ENCODE results near the gene CDH4.

The CDH4 gene

DNA sequence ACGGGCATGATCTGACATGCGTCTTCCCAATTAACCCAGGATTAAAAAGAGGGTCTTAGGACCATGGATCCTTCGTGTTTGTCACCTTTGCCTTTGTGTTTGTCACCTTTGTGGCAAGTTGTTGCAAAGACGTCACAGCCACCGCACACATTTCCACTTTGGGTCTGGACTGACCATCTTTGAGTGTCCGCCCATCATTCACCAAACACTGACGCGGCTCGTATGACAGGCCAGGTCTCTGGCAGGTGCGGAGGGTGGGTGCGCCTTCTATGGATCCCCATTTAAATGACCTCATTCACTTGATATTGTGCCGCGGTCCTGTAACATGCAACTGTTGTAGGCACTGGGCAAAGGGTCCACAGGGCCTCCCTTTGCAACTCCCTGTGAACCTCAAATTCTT, 409.5 kb downstream of the CDH4 start:
- no peak for DNase-seq

DNA sequence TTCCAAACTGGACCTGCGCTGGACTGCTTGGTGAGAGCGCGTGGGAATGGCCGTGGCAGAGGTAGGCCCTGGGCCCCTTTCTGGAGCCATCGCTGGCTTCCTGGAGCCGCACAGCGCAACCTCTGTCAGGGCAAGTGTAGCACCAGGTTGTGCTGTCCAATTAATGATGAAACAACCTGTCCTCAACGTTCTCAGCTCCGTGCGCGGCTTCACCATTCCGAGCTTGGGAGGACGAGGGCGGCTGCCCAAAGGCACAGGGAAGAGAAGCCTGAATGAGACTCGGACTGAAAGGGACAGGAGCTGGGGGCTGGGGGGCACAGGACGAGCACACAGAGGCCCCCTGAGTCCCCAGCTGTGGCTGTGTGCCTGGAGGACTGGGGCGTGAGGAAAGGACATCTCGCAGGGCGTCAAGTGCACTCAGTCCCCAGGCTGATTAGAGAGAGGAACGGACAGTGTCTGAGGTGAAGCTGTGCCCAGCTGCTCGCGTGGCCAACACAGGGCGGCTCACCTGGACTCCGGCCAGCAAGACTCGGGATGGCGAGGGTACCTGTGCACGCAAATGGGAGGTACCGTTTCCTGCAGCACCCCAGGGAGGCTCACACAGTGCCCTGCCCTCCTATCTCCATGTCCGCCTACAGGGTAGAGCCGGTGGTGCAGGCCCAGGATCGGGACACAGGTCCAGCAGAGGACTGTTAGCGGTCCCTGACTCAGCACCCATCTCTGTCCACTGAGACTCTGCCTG, 410.3 kb downstream of the CDH4 start:
- DNase-seq: no peak

- DNase-seq: no peak
Observed at GRCh38 chr20:61662968-61663331, 410.9 kb downstream of the CDH4 start.

DNA sequence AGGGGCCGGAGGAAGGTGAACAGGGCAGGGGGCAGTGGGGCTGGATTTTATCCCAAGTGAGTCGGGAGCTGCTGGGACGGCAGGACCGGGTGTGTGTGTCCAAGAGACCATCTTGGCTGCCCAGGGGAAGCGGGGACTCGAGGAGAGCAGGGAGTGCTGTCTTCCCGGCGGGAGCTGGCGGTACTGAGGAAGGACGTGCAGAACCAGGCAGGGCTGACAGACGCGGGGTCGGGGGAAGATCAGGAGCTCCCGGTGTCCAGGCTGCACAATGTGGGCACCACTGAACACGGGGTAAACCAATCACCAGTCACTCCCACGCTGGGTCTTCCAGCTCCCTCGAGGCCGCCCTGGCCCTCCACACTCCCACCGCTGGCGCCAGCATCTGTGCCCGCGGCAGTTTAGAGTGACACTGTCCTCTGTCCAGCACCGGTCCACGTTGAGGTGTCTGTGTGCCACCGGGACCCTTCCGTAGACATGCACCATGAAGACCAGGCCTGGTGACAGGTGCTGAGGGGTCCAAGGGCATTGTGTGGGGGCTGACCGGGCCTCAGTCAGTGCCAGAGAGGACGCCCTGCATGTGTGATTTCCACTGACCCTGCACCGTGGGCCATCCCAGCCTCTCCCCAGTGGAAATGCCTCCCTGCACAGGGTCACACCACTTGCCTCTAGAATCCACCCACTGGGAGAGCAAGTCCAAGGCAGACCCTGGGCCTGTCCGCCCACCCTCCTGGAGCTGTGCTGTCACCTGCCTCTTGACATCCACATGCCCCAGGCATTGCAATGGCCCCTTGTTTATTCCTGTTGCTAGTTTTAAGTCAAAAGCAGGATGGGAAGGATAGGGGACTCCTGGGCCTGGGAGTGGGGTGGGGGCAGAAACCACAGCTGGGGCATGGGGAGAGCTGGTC, 411.7 kb downstream of the CDH4 start:
- no peak for DNase-seq

DNA sequence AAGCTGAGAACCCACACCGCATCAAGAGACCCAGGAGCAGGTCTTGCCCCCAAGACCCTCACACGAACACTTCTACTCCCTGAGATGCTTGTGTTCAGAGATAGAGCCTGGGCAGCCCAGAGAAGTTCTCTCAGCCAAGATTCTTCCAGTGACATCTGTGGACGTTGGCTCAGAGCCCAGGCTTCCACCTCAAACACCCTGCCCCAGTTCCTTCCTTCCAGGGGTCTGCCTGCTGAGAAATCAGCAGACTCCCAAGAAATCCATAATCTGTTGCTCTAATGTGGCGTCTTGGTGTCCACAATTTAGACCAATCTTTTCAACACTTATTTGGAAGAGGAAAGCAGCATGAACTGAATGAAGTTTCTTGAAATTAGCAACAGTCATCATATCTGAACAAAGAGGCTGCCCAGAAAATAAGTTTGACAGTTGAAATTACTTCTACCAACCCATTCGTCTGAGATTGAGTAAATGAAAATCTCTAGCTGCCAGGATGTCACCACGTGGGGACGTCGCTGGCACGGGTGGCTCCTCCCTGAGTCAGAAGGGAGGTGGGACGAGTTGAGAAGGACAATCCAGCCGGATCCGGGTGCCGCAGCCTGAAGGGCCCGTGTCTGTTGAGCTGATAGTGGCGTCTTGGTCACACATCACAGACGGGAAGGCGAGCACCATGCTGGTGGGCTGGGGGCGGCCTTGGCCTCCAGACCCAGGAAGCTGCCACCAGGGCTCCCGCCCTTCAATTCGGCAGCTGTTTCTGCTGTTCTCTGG, 412.7 kb downstream of the CDH4 start:
- no peak for DNase-seq

DNA sequence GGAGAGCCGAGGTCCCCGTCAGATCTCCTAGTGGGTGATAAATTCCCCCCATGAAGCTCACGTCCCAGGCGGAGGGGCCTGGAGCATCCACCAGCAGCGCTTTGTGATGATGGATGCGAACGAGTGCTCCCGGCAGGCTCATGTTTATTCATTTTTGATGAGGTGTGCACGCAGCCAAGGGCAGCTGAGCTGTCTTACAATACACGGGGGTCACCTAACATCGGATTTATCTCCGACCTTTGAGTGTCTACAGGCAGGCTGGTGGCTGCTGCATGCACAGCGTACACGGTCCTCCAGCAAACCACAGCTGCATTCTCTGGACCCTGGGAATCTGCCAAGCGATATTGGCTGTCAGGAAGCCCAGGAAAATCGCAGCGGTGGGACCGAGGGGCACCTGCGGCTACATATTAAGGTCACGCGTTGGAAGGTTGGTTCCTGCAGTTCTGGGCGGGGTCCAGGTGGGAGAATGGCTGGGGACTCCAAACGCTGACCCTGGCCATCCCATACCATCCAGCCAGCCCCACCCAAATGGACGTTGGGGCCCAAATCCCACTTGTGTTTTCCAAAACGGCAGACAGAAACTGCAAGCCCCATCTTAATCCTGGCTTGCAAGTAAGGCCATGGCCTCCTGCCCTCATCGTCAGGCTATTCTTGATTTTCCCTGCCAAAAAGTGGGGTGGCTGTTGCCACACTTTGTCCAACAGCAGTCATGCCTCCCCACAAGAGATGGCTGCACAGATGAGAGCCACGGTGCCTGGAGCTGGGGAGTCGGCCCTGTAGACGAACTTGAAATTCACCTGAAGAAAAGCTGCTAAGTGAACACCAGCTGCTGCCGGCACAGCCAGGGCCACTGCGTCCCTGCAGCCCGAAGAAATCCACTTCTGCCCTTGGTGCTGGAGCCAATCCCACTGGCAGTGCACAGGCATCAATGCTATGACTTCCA, 413.7 kb downstream of the CDH4 start:
- no peak for DNase-seq

GRCh38 chr20:61666471-61666832, 414.4 kb downstream of the CDH4 start:
- no peak for DNase-seq

- DNase-seq: no peak
Observed at GRCh38 chr20:61667056-61667792, 415.2 kb downstream of the CDH4 start.

- DNase-seq: no peak
Observed at GRCh38 chr20:61668065-61668650, 416.1 kb downstream of the CDH4 start.

GRCh38 chr20:61668771-61669503, 416.9 kb downstream of the CDH4 start:
- DNase-seq: no peak

GRCh38 chr20:61670274-61670673, 418.2 kb downstream of the CDH4 start:
- DNase-seq: no peak

- DNase-seq: no peak
Observed at GRCh38 chr20:61671559-61671958, 419.5 kb downstream of the CDH4 start.

DNA sequence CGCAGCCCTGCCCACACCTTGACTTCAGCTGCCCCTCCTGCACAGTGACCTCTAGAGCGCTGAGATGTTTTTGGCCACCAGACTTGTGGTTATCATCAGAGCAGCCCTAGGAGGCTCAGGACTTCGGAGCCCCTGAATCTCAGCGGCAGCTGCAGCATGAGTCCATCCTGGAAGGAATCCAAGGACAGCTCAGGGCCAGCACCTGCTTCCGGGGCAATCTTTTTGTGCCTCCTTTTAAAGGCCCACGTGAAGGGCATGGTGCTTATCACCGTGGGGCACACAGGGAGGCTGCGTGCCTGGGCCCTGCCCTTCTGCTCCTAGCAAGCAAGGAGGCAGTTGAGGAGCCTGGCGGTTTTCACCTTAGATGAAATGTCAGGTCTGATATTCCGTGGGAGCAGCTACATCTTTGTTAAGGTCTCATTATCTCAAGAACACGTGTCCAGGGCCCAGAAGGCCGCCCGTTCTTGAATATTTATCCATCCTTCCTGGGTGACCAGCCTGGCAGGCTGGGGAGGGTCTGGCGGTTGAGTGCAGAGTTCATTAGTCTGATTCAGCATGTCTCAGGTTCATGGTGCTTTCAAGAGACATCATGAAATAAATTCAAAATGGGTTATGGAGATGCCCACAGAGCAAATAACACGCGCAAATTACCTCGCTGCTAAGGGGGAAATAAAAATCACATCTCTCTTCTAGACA, 421.2 kb downstream of the CDH4 start:
- no peak for DNase-seq

DNA sequence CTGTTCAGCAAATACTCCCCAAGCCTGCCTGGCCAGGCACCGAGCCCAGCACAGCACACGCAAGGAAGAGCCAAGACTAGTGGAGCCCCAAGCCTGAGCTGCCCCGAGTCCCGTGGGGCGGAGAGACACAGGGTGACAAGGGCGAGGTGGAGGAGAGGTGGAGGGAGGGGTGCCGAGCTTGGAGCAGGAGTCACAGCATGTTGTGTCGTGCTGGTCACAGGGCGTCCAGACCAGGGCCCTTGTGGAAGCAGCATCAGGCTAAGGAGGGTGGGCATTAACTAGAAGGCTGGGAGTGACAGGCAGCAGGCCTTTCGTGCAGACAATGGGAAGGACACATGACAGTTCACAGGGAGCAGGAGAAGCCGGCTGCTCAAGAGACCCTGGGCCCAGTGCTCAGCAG, 422.1 kb downstream of the CDH4 start:
- no peak for DNase-seq

DNA sequence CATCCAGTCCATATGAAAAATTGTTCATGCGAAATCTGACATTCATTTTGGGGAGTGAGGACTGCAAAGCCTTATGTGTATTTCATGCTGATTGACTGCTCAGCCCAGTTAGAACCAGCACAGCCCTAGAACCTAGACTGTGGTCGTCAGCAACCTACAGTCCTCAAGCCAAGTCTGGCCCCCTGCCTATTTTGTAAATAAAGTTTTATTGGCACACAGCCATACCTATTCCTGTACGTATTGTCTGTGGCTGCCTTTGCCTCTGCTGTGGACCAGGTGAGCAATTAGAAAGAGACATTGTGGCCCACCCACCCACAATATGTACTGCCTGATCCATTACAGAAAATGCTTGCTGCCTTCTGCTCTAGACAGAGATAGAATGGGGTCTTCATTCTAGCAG, 422.6 kb downstream of the CDH4 start:
- DNase-seq: no peak

GRCh38 chr20:61677928-61678327, 425.9 kb downstream of the CDH4 start:
- no peak for DNase-seq

DNA sequence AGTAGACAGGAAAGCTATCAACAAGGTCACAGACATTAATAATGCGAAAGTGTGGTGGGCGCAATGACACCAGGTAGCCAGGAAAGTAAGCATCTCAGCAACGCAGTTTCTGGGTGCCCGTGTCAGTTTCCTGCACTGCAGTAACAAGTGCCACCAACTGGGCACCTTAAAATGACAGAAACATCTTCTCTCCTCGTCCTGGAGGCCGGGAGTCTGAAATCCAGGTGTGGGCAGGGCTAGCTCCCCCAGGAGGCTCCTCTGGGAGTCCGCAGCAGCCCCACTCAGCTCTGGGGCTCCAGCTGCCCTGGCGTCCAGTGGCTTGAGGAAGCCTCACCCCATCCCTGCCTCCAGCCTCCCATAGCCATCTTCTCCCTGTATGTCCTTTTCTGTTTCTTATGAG, 426.4 kb downstream of the CDH4 start:
- DNase-seq: no peak

GRCh38 chr20:61679473-61679872, 427.4 kb downstream of the CDH4 start:
- DNase-seq: no peak

- no peak for DNase-seq
Observed at GRCh38 chr20:61680096-61680495, 428.0 kb downstream of the CDH4 start.

Measured in CD4-positive, alpha-beta T cell treated with Interleukin-17A for 1 hour (primary cell).